HG03103 (cell line): ENCODE measurements around the gene ANKRD13B.
"Not testable (repeated sequence)": the region's sequence is repeated elsewhere in the genome, so short reads cannot be mapped to it uniquely, and the experiment has no call there.

ENCODE experiments used
- ATAC-seq: cut with Tn5 transposase; IDR thresholded peaks from one replicate; pipeline ENCODE4 v1.9.1; 2021; ENCODE audit warnings: low read depth; ENCODE audit not compliant: unreplicated experiment

The ANKRD13B gene

DNA sequence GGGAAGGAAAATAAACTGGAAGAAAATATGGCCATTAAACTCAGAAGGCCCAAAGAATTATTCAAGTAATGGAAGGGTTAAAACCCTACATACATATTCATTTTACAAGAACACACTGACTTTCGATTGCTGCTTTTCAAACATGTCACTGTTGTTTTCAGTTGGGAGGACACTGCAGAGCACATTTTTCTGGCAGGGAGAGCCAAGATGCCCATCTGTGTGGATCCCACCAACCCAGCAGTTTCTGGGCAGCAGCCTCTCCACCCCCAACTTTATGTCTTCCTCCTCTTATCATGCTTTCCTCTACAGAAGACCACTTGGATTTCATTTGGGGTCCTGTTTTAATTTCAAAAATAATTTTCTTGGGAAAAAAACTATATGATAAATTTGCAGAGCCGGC is 36.9 kb downstream of the ANKRD13B start:
- no peak for ATAC-seq

DNA sequence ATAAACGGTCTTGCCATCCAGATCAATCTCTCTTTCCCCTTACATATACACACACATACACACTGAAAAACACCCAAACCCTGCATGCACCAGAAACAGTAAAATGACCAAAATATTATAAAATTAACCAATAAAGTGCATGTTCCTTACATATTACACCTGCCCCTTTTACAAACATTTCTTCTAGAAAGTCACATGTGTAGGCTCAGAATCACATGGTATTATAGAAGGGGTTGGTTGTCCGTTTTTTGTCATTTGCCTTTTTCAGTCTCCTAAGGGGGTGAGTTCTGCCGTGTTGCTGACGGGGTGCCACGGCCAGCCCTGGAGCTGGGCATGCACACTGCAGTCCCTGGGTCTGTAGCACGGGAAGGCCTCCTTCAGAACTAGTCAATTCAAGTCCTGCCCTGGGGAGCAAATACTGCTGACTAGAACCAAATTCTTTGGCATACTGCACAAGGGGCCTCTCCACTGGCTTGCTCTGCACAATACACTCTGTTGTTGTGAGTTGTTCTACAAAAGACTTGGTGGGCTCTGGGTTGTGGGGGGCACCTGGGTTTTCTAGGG is 37.8 kb downstream of the ANKRD13B start:
- no peak for ATAC-seq

DNA sequence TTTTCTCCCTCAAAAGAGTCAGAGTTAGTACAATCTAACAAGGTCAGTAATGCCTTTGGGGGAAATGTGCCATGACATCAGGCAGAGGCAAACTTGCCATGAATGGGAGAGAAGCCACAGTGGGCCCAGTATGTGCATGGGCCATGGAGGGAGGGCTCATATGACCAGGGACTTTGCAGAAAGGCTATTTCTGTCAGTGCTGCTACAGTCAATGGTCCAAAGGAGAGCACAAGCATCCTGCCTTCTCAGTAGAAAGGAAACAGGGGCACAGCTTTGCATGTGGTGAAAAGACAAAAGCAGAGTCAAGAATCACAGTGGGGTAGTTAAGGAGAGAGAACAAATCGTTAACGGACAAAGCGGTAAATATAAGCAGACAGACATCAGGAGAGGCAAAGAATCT is 41.0 kb downstream of the ANKRD13B start:
- no peak for ATAC-seq

DNA sequence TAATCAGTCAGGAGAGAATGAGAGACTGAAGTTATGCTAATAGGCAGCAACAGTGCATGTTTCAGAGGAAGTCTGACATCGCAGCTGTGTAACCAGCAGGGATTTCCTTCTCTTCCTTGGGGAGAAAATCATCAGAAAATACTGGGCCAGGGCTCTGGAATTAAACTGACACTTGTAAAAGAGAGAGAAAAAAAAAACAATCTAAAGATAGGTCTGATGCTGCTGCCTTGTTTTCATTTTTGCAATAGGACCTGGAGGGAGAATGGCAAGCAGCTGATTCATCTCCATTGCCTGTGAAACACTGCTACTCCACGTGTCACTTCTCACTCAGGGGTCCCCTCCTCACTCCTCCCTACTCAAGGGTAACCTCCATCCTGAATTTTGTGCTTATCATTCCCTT is 47.5 kb downstream of the ANKRD13B start:
- ATAC-seq: no peak

DNA sequence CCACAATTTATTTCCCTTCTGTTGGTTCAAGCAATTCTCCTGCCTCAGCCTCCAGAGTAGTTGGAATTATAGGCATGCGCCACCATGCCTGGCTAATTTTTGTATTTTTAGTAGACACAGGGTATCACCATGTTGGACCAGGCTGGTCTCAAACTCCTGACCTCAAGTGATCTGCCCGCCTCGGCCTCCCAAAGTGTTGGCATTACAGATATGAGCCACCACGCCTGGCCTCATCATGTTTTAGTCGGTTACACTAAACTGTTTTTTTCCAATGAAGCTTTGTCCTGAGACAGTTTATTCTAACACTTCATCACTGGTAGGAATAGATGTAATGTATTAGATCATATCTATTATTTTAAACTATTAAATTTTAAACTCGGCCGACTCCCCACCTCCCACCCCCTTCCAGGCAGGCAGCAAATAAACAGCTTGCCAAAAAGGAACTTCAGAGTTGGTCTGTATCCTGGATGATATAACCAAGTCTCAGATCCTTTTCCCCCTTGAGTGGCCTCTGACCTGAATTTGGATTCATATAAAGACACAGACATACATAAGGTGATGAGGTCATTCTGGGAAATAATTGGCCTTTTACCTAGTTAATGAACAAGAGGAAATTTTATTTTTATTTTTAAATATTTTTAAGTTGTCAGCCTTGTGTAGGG is 48.2 kb downstream of the ANKRD13B start:
- ATAC-seq: no peak

DNA sequence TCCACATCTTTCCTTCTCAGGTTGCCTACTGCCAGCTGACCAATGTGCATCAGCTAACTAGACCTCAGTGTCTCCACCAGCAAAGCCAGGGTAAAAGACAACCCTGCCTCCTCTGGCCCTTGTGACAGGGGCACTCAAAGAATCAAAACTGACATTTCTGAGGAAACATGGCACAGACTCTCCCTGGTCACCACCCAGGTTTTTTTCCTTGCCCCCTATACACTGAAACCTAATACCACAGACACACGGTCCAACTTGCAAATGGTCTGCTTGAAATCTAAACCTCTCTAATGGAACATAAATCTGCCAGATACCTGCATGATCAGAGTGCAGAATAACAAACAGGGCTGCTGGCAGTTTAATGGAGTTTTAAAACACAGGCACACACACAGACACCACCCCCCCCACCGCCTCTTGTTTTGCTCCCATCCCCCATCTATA is 49.3 kb downstream of the ANKRD13B start:
- ATAC-seq: no peak

DNA sequence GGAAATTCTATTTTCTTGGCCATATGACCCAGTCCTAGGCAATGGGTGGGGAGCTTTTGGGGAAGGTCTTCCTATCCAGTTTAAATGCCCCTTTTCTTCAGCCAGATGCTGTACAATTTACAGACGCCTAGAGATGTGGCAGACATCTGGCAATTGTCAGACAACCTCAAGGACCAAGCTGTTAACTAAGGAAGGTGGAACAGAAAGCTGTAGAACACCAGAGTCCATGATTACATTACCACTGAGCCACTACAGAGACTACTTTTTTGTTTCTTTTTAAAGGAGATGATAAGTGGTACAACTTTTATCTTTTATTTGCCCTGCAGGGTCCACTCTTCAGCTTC is 50.9 kb downstream of the ANKRD13B start:
- ATAC-seq: no peak

DNA sequence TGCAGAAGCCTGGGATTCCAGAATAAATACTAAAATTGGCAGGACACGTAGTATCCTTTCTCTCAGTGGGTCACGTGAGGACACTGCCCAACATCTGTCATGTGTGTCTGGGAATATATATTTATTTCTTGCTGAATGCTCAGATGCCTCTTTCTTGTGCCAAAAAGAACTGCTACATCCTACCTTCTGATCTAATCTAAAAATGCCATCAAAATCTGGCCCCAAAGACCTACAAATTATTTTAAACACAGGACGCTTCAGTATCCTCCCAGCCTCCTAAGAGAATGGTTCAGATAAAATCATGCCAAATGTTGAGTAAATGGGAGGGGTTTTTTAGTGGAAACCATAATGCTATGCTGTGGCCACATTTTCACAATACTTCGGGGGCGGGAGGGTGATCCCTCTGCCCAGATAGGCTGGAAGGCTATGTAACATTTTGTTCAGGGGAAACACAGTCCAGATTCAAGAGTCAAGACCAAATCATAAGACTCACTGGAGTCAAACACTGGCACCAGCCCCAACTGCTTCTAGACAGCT is 52.7 kb downstream of the ANKRD13B start:
- ATAC-seq: no peak

DNA sequence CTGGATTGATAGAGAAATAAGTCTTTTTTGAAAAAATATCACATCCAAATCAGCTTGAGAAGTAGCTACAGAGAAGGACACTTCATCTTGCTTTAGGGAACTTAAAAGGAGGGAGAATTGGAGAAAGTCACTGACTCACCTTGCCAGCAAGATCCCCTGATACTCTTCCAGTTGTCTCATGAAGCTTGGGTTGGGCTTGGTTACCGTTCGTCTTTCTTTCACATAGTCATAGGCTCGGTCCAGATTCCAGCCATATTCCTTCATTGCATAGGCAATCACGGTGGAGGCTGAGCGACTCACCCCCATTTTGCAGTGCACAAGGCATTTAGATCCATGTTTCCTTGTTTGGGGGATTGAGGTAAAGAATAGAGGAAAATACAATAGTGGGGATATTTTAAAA is 55.1 kb downstream of the ANKRD13B start:
- no peak for ATAC-seq

DNA sequence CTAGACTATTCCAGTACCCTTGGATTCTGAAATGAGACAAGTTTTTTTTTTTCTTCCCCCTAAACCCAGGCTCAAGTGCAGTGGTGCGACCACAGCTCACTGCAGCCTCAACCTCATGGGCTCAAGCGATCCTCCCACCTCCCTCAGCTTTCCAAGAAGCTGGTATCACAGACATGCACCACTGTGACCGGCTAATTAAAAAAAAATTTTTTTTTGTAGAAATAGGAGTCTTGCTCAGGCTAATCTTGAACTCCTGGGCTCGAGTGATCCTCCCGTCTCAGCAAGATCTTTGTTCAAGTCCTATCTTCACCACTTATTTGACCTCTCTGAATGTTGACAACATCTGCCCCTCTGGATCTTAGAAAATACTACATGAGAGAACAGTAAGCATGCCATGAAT is 56.4 kb downstream of the ANKRD13B start:
- no peak for ATAC-seq

DNA sequence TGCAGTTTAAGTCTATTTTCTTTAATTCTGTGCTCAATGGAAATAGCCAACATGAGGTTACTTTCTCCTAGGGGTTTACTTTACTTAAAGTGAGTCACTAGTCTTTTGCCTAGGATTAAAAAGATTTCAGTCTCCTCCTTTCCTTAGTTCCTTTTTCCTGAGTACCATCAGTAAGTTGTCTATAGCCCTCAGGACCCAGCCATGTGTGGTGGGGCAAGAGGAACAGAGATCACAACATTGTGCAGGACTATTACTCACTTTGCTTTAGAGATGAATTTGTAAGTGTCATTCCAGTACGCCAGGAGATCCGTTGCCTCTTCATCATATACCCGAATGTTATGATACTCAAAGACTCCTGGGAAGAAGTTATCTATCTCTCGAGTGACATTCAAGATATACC is 57.5 kb downstream of the ANKRD13B start:
- no peak for ATAC-seq

DNA sequence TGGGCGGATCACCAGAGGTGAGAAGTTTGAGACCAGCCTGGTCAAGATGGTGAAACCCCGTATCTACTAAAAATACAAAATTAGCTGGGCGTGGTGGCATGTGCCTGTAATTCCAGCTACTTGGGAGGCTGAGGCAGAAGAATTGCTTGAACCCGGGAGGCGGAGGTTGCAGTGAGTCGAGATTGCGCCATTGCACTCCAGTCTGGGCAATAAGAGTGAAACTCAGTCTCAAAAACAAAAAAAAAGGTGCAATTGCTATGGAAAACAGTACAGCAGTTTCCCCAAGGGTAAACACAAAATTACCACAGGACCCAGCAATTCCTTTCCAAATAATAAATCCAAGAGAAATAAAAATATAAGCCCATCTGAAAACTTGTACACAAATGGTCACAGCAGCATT is 59.0 kb downstream of the ANKRD13B start:
- ATAC-seq: not testable (repeated sequence)

DNA sequence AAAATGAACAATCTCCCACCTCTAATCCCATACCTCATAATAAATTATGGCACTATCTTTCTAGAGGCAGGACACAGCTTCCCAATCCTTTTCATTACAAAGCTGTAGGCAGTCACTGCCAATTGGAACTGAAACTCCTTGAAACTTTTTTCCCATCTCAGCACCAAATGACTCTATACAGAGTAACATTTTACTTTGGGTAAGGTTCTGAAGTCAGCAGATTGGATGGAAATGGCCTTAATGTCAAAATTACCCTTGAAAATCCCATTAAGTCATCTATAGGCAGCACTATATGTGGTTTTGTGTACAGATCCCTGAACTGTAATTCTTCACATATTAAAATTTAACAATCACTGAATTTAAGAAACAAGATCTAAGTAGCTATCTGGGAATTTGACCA is 60.0 kb downstream of the ANKRD13B start:
- no peak for ATAC-seq

DNA sequence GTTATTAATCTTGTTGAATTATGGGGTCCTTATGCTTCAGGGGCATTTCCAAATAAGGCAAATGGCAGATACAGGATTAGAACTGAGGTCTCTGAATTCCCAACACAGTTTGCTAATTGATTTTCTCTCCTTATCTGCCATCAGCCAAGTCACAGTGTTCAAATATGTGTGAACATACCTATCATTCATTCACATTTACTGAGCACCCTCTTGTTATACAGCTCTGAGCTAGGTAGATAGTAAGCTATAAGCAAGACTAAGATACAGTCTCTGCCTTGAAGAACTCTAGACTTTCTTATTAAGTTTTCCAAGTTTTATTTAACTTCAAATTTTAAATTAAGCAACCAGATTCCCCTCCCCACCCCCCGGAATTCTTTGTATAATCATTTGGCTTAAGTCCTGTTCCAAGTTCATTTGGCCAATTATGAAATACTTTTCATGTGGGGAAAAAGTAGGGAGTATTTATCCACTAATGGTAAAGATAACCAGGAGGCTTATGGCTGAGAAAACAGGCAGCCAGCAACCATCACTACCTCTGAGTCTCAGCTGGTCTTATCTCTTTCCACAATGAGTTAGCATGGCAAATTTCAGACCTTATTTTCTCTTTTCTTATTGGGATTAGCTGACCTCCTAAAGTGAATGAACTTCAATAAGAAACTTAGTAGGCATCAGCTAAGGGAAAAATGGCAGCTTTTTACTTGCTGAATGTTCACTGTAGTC is 61.2 kb downstream of the ANKRD13B start:
- no peak for ATAC-seq

DNA sequence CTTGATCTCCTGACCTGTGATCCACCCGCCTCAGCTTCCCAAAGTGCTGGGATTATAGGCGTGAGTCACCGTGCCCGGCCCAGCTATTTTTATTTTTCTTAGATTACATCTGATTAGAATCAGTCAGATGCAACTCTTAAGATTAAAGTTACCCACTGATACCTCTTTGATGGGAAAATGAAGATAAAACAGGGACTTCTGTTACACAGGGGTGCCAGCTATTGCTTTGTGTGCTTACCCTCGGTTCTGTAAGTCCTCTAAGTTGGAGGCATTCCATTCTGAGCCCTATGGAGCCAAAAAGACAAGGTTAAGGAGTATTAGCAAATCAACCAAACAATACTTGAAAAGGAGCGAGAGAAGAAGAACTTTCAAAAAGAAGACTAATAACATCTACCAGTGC is 62.4 kb downstream of the ANKRD13B start:
- ATAC-seq: no peak

DNA sequence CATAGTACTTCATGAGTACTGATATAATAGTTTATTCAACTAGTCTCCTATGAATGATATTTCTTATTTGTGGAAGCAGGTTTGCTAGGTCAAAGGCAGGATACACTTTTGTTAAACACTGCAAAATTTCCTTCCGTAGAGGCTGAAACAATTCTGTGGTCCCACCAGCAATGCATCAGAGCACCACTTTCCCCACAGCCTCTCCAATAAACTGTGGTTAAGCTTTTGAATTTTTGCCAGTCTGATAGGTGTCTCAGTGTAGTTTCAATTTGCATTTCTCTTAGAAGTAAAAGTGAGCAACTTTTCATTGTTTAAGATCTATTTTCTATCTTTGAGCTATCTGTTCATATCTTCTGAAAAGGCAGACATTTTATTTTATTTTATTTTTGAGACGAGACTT is 66.2 kb downstream of the ANKRD13B start:
- no peak for ATAC-seq

DNA sequence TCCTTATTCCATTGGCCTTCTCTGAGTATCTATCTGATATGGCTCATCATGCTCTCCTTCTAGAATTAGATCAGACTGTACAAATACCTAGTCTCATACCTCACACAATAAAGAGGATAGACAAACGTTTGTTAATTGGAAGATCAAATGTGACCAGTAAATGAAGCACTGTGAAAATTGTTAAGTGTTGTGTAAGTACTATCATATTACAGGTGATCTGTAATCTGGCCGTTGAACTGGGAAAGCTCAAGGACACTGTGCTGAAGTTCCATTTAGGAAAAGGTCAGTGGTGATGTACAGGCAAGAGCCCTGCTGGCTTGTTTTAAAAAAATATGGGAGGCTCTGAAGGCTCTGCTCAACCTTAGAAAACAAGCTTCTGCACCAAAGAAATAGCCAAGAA is 68.3 kb downstream of the ANKRD13B start:
- ATAC-seq: no peak

DNA sequence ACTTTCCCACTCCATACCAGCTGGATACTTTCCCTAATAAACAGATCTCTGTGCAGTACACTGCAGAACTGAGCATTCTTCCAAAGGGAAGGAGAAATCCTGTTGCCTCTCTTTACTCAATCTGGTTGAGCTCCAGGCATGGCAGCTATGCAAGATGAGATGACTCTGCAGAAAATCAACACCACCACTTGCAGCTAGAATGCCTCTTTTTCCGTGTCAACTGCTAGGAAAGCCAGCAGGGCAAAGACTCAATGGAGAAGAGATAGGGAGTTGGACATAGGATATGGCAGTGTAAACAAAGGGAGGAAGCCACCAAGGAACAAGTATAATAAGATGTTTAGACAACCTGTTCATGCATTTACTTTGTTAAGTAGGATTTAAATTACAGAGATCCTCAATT is 70.2 kb downstream of the ANKRD13B start:
- ATAC-seq: no peak
